ENCODE measurements around the gene PPP2R5D. TPM values are rescaled to one million over a fixed set of nuclear protein-coding genes. Genes with fewer than 3 reads are reported as not detected.

Gene PPP2R5D
- total and polyA plus RNA-seq, 9 of the 15 experiments (the other 6 are each of a cell fraction or from before 2014, with no cell fraction given) = 1.3 to 96.1 (median 38.4) TPM

DNA sequence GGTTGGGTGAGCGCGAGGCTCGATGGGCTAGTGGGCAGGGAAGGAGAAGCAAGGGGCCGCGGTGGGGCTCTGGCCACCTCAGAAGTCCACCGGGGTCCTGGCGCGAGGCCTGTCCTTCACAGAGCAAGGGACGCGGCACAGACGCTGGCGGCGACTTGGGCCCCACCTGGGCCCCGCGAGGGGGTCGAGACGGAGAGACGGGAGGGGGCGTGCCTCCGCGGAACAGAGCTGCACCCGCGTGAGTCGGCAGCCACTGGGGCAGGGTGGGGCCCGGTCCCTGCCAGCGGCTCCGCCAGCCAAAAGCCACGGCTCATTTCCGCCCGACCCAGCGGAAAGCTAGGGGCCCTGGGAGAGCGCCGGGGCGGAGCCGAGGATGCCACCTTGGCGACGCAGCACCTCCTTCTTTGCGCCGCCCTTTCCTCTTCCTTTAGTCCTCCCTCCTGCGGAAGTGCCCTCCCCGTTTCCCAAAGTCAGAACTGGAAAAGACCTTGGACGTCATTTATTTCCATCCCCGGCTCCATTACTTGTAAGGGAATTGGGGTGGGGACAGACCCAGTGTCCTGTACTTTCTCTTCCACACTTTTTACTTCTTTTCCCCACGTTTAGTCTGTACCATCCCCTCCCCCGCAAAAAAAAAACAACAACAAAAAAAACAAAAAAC, 69.3 kb downstream of the PPP2R5D start, which contains the start of gene CUL7 (continued):
- TF ChIP-seq, protein P1, sequence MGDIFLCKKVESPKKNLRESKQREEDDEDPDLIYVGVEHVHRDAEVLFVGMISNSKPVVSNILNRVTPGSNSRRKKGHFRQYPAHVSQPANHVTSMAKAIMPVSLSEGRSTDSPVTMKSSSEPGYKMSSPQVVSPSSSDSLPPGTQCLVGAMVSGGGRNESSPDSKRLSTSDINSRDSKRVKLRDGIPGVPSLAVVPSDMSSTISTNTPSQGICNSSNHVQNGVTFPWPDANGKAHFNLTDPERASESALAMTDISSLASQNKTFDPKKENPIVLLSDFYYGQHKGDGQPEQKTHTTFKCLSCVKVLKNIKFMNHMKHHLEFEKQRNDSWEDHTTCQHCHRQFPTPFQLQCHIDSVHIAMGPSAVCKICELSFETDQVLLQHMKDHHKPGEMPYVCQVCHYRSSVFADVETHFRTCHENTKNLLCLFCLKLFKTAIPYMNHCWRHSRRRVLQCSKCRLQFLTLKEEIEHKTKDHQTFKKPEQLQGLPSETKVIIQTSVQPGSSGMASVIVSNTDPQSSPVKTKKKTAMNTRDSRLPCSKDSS (IDR thresholded peaks at IDR 0.05; ENCODE audit: low read depth, partially characterized antibody) = no peak
- TF ChIP-seq, protein P2, sequence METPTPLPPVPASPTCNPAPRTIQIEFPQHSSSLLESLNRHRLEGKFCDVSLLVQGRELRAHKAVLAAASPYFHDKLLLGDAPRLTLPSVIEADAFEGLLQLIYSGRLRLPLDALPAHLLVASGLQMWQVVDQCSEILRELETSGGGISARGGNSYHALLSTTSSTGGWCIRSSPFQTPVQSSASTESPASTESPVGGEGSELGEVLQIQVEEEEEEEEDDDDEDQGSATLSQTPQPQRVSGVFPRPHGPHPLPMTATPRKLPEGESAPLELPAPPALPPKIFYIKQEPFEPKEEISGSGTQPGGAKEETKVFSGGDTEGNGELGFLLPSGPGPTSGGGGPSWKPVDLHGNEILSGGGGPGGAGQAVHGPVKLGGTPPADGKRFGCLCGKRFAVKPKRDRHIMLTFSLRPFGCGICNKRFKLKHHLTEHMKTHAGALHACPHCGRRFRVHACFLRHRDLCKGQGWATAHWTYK (CRISPR knock-in tag; IDR thresholded peaks at IDR 0.05) = peak; percentile 98
- TF ChIP-seq ARID1B (IDR thresholded peaks at IDR 0.05) (peak; percentile 45; the same call in 1 of the 2 replicates), MEIS2 (IDR thresholded peaks at IDR 0.05; ENCODE audit: partially characterized antibody) (peak; percentile 21), LCOR (CRISPR knock-in tag; IDR thresholded peaks at IDR 0.05) (peak; percentile 52), HNRNPK (IDR thresholded peaks at IDR 0.05; ENCODE audit: low read depth, low read length, poor library complexity, severe bottlenecking) (no peak), ZNF75A (CRISPR knock-in tag; IDR thresholded peaks at IDR 0.05) (peak; percentile 80), LEF1 (IDR thresholded peaks at IDR 0.05) (peak; percentile 44; the same call in 1 of the 2 replicates), KDM2B (CRISPR knock-in tag; IDR thresholded peaks at IDR 0.05) (peak; percentile 75; the same call in 1 of the 2 replicates), POLR2G (IDR thresholded peaks at IDR 0.05; ENCODE audit: low read depth, low read length) (peak; percentile 97), RNF2 (IDR thresholded peaks at IDR 0.05) (peak; percentile 80; the same call in 1 of the 2 replicates), ZFPM2 (CRISPR knock-in tag; IDR thresholded peaks at IDR 0.05) (peak; percentile 80), HMGN3 (IDR thresholded peaks at IDR 0.05; ENCODE audit: borderline replicate concordance, extremely low read depth, insufficient read length, low read depth, low read length) (peak; percentile 98), NFATC3 (IDR thresholded peaks at IDR 0.05) (0 out of 2 replicates have a peak, but pooled peaks have one; percentile 69), RHOXF2B (CRISPR knock-in tag; conservative IDR thresholded peaks at IDR 0.05) (peak; percentile 87; the same call in 1 of the 2 replicates), GATAD2A (IDR thresholded peaks at IDR 0.05) (no peak), XRCC3 (IDR thresholded peaks at IDR 0.05) (no peak), LARP7 (IDR thresholded peaks at IDR 0.05) (peak; percentile 75; the same call in 1 of the 2 replicates), NR1H2 (CRISPR knock-in tag; IDR thresholded peaks at IDR 0.05) (peak; percentile 76; the same call in 1 of the 2 replicates)
- TF ChIP-seq, protein P3, sequence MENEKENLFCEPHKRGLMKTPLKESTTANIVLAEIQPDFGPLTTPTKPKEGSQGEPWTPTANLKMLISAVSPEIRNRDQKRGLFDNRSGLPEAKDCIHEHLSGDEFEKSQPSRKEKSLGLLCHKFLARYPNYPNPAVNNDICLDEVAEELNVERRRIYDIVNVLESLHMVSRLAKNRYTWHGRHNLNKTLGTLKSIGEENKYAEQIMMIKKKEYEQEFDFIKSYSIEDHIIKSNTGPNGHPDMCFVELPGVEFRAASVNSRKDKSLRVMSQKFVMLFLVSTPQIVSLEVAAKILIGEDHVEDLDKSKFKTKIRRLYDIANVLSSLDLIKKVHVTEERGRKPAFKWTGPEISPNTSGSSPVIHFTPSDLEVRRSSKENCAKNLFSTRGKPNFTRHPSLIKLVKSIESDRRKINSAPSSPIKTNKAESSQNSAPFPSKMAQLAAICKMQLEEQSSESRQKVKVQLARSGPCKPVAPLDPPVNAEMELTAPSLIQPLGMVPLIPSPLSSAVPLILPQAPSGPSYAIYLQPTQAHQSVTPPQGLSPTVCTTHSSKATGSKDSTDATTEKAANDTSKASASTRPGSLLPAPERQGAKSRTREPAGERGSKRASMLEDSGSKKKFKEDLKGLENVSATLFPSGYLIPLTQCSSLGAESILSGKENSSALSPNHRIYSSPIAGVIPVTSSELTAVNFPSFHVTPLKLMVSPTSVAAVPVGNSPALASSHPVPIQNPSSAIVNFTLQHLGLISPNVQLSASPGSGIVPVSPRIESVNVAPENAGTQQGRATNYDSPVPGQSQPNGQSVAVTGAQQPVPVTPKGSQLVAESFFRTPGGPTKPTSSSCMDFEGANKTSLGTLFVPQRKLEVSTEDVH (IDR thresholded peaks at IDR 0.05; ENCODE audit: low read depth, partially characterized antibody) = peak; percentile 91
- TF ChIP-seq, protein P4, sequence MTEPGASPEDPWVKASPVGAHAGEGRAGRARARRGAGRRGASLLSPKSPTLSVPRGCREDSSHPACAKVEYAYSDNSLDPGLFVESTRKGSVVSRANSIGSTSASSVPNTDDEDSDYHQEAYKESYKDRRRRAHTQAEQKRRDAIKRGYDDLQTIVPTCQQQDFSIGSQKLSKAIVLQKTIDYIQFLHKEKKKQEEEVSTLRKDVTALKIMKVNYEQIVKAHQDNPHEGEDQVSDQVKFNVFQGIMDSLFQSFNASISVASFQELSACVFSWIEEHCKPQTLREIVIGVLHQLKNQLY (CRISPR knock-in tag; conservative IDR thresholded peaks at IDR 0.05) = peak in 1 of 2 experiments; percentile 93; a peak in 1 of 4 replicates

Measured in K562 (cell line).